H1 (cell line): ENCODE results near the gene LRRC72. TPM values are rescaled to one million over a fixed set of nuclear protein-coding genes. Genes with fewer than 3 reads are reported as not detected.

Source experiments
- CTCF ChIA-PET: fragments of 300-600 bp; sonication (Branson Sonifier 250); formaldehyde crosslinking; loops from one replicate; lab custom pipeline; 2021; ENCODE audit not compliant: partially characterized antibody; lab: Charles Lee
- POLR2A ChIA-PET: fragments of 300-600 bp; sonication (Branson Sonifier 250); formaldehyde crosslinking; loops from one replicate; lab custom pipeline; 2021; ENCODE audit warnings: inconsistent platforms; ENCODE audit not compliant: partially characterized antibody; lab: Charles Lee
- DNase-seq, 2 experiments: peaks; one replicate each; pipeline versions ENCODE4 v3.0.0 to v3.0.0-alpha.2; 2010 to 2022; ENCODE audit warnings: low spot score in 2 of 2, low read depth in 1 of 2, mixed read lengths in 1 of 2
- FAIRE-seq: peaks from 2 replicates; lab custom pipeline; 2011; peaks lifted over from hg19 to GRCh38; lab: Jason Lieb, UNC
- H2AFZ ChIP-seq: 2 replicates; pipeline ENCODE4 v1.8.1; 2012; ENCODE audit warnings: low read length, inconsistent platforms
- H2AK5ac ChIP-seq: 2 replicates; pipeline ENCODE4 v1.6.1; 2013; ENCODE audit warnings: low read depth, low read length
- H2BK120ac ChIP-seq: replicated peaks from 2 replicates; pipeline ENCODE3; 2013; ENCODE audit warnings: low read depth, low read length, inconsistent platforms
- H2BK12ac ChIP-seq: 2 replicates; pipeline ENCODE4 v1.6.1; 2013; ENCODE audit warnings: low read depth, low read length
- H2BK15ac ChIP-seq: 2 replicates; pipeline ENCODE4 v1.6.1; 2013; ENCODE audit warnings: low read length
- H2BK20ac ChIP-seq: 2 replicates; pipeline ENCODE4 v1.6.1; 2013; ENCODE audit warnings: low read length
- H2BK5ac ChIP-seq: 2 replicates; pipeline ENCODE4 v1.6.1; 2013; ENCODE audit warnings: low read depth, low read length
- H3K14ac ChIP-seq: 2 replicates; pipeline ENCODE4 v1.6.1; 2013; ENCODE audit warnings: inconsistent platforms; ENCODE audit not compliant: insufficient read length
- H3K18ac ChIP-seq: 2 replicates; pipeline ENCODE4 v1.6.1; 2013; ENCODE audit warnings: low read length; ENCODE audit errors: extremely low read depth
- H3K23ac ChIP-seq: 2 replicates; pipeline ENCODE4 v1.6.1; 2013; ENCODE audit warnings: inconsistent platforms; ENCODE audit not compliant: insufficient read length
- H3K23me2 ChIP-seq: 2 replicates; pipeline ENCODE4 v1.6.1; 2013; ENCODE audit warnings: low read depth, low read length
- H3K27ac ChIP-seq: 2 replicates; pipeline ENCODE4 v1.6.1; 2011; ENCODE audit warnings: low read depth, low read length, inconsistent platforms
- H3K27me3 ChIP-seq, 4 experiments: replicated peaks in 1 of 4; 1 replicate in 1 of 4; 2 replicates in 3 of 4; pipeline versions ENCODE4 v1.6.1 to v1.8.1; 2011 to 2013; ENCODE audit warnings: low read length in 3 of 4, mild to moderate bottlenecking in 3 of 4, inconsistent platforms in 2 of 4, mixed read lengths in 2 of 4, moderate library complexity in 1 of 4; ENCODE audit not compliant: control insufficient read depth in 3 of 4, insufficient read depth in 3 of 4; ENCODE audit errors: extremely low read depth in 1 of 4
- H3K36me3 ChIP-seq, 4 experiments: 2 replicates each; pipeline versions ENCODE4 v1.6.1 to v1.8.1; 2011 to 2013; ENCODE audit warnings: mild to moderate bottlenecking in 4 of 4, low read length in 3 of 4, moderate library complexity in 2 of 4, control low read depth in 1 of 4, inconsistent platforms in 1 of 4; ENCODE audit not compliant: insufficient read depth in 4 of 4, control insufficient read depth in 2 of 4
- H3K4ac ChIP-seq: replicated peaks from 2 replicates; pipeline ENCODE3; 2013; ENCODE audit warnings: low read length, low read depth, mixed read lengths, inconsistent platforms; ENCODE audit not compliant: insufficient read length
- H3K4me1 ChIP-seq, 4 experiments: replicated peaks in 1 of 4; 1 replicate in 1 of 4; 2 replicates in 3 of 4; pipeline versions ENCODE4 v1.6.1 to v1.8.1; 2011 to 2013; ENCODE audit warnings: low read length in 3 of 4, inconsistent platforms in 2 of 4, mixed read lengths in 1 of 4; ENCODE audit not compliant: insufficient read depth in 4 of 4, control insufficient read depth in 3 of 4
- H3K4me2 ChIP-seq, 2 experiments: 2 replicates each; pipeline versions ENCODE4 v1.6.1 to v1.8.1; 2011 to 2013; ENCODE audit warnings: low read depth in 2 of 2, low read length in 2 of 2, control low read depth in 1 of 2, inconsistent platforms in 1 of 2, mild to moderate bottlenecking in 1 of 2; ENCODE audit not compliant: insufficient read depth in 1 of 2
- H3K4me3 ChIP-seq, 4 experiments: fragments of 200-600, 300-600 bp in 1 of 4; sonication (generic), shearing (Covaris generic), sonication (Bioruptor Twin) in 1 of 4; 2 replicates each; pipeline versions ENCODE4 v1.5.1 to v1.8.1; 2011 to 2016; ENCODE audit warnings: low read length in 4 of 4, low read depth in 3 of 4, control low read depth in 2 of 4, inconsistent platforms in 2 of 4, mild to moderate bottlenecking in 2 of 4, mixed read lengths in 1 of 4, moderate library complexity in 1 of 4; ENCODE audit not compliant: insufficient read depth in 2 of 4; ENCODE audit errors: extremely low read depth in 1 of 4
- H3K56ac ChIP-seq: replicated peaks from 2 replicates; pipeline ENCODE3; 2013; ENCODE audit warnings: low read depth, mild to moderate bottlenecking, mixed read lengths, low read length, inconsistent platforms; ENCODE audit not compliant: insufficient read length
- H3K79me1 ChIP-seq: 2 replicates; pipeline ENCODE4 v1.6.1; 2013; ENCODE audit warnings: low read depth, low read length, control low read depth
- H3K79me2 ChIP-seq, 2 experiments: 2 replicates each; pipeline versions ENCODE4 v1.6.1 to v1.8.1; 2012 to 2013; ENCODE audit warnings: low read length in 2 of 2, mild to moderate bottlenecking in 2 of 2, inconsistent platforms in 1 of 2; ENCODE audit not compliant: insufficient read depth in 2 of 2, control insufficient read depth in 1 of 2
- H3K9ac ChIP-seq, 4 experiments: replicated peaks in 1 of 4; 1 replicate in 1 of 4; 2 replicates in 3 of 4; pipeline versions ENCODE4 v1.6.1 to v1.8.1; 2011 to 2013; ENCODE audit warnings: low read depth in 3 of 4, low read length in 3 of 4, control low read depth in 2 of 4, mild to moderate bottlenecking in 2 of 4, moderate library complexity in 2 of 4, inconsistent platforms in 1 of 4; ENCODE audit errors: extremely low read depth in 1 of 4
- H3K9me3 ChIP-seq, 2 experiments: 2 replicates each; pipeline versions ENCODE4 v1.6.1 to v1.8.1; 2012 to 2013; ENCODE audit warnings: mild to moderate bottlenecking in 2 of 2, moderate library complexity in 2 of 2, control low read depth in 1 of 2, inconsistent platforms in 1 of 2, low read depth in 1 of 2, low read length in 1 of 2, mixed read lengths in 1 of 2; ENCODE audit not compliant: insufficient read depth in 2 of 2
- H4K20me1 ChIP-seq, 2 experiments: replicated peaks in 1 of 2; 2 replicates each; pipeline versions ENCODE3 to v1.8.1; 2011 to 2013; ENCODE audit warnings: inconsistent platforms in 2 of 2, low read length in 2 of 2, mild to moderate bottlenecking in 1 of 2; ENCODE audit not compliant: insufficient read depth in 2 of 2, control insufficient read depth in 1 of 2
- H4K5ac ChIP-seq: 2 replicates; pipeline ENCODE4 v1.6.1; 2013; ENCODE audit warnings: low read length, low read depth, mixed read lengths, inconsistent platforms; ENCODE audit not compliant: insufficient read length
- H4K8ac ChIP-seq: 2 replicates; pipeline ENCODE4 v1.8.0; 2013; ENCODE audit warnings: mild to moderate bottlenecking, moderate library complexity, low read length, inconsistent platforms; ENCODE audit not compliant: insufficient read depth; ENCODE audit errors: extremely low read depth
- H4K91ac ChIP-seq: replicated peaks from 2 replicates; pipeline ENCODE3; 2013; ENCODE audit warnings: low read length, mixed read lengths, inconsistent platforms; ENCODE audit not compliant: insufficient read length
- CBX8 ChIP-seq: fragments of 300-800, 300-1000 bp; sonication (generic); IDR thresholded peaks from 2 replicates; pipeline ENCODE4 v1.7.1; 2016; ENCODE audit warnings: low read depth, low read length, borderline replicate concordance
- CHD2 ChIP-seq: IDR thresholded peaks from 2 replicates; pipeline ENCODE4 v1.6.1; 2012; ENCODE audit warnings: low read length, improper control_type of control experiment
- CTBP2 ChIP-seq: IDR thresholded peaks from 2 replicates; pipeline ENCODE4 v1.7.0; 2011; ENCODE audit warnings: borderline replicate concordance, mild to moderate bottlenecking, moderate library complexity, mixed read lengths, low read length; ENCODE audit not compliant: insufficient read depth, insufficient read length
- HDAC6 ChIP-seq: IDR thresholded peaks from one replicate; pipeline ENCODE4 v1.7.1; 2012; ENCODE audit warnings: low read depth, mild to moderate bottlenecking, inconsistent platforms, low read length, moderate library complexity
- KDM1A ChIP-seq: fragments of 200-600, 300-600 bp; sonication (generic); IDR thresholded peaks from 2 replicates; pipeline ENCODE4 v1.7.1; 2016; ENCODE audit warnings: mild to moderate bottlenecking, low read length, borderline replicate concordance
- MAFK ChIP-seq: IDR thresholded peaks from 2 replicates; pipeline ENCODE4 v1.6.1; 2012; ENCODE audit warnings: low read depth, mild to moderate bottlenecking, improper control_type of control experiment, low read length
- SIN3A ChIP-seq, 2 experiments: IDR thresholded peaks in 1 of 2; conservative IDR thresholded peaks in 1 of 2; 2 replicates each; pipeline ENCODE4 v1.6.1; 2011 to 2012; ENCODE audit warnings: low read length in 2 of 2, improper control_type of control experiment in 1 of 2, low read depth in 1 of 2, mild to moderate bottlenecking in 1 of 2
- TAF1 ChIP-seq: IDR thresholded peaks from 2 replicates; pipeline ENCODE4 v1.6.1; 2011; ENCODE audit warnings: mild to moderate bottlenecking, low read depth, low read length
- TEAD4 ChIP-seq: IDR thresholded peaks from 2 replicates; pipeline ENCODE4 v1.6.1; 2012; ENCODE audit warnings: low read depth, low read length, inconsistent platforms, mixed read lengths
- WGBS, 2 experiments: shearing (Covaris generic) in 1 of 2; methylation state at CpG; one replicate each; pipeline versions ENCODE4 v1.1.6 to v1.1.7; 2013 to 2015; ENCODE audit warnings: low lambda C conversion rate in 2 of 2, mixed read lengths in 2 of 2, inconsistent platforms in 1 of 2, low coverage in 1 of 2, missing lambda C conversion rate in 1 of 2; ENCODE audit not compliant: insufficient replicate concordance in 2 of 2, insufficient coverage in 1 of 2, insufficient read length in 1 of 2; ENCODE audit errors: extremely low coverage in 1 of 2, missing lambda C conversion rate in 1 of 2; 5-methylcytosine and 5-hydroxymethylcytosine counted together
- polyA plus RNA-seq, 7 experiments: library from polyadenylated mRNA; depleted of rRNA in 3 of 7; stranded (reverse) in 5 of 7; unstranded in 2 of 7; fragments of >200 nt in 5 of 7; fragments of 200-250 nt in 2 of 7; gene quantifications; 1 replicate in 5 of 7; 2 replicates in 1 of 7; 4 replicates in 1 of 7; pipeline versions ENCODE4 v1.2.1 to v1.2.3, GENCODE V29; 2011 to 2013; ENCODE audit warnings: missing spikeins in 2 of 7, mixed read lengths in 2 of 7
- total RNA-seq: library from RNA; stranded (reverse); fragmentation: NEBNext Ultra II Directional; extraction: Animal tissue kit (Norgen Biotek cat#: 25700); gene quantifications from 2 replicates; pipeline ENCODE4 v1.2.1, GENCODE V29; 2021

The LRRC72 gene
- total and polyA plus RNA-seq, 2 of the 8 experiments (the other 6 are each of a cell fraction or from before 2014, with no cell fraction given) = not detected

DNA sequence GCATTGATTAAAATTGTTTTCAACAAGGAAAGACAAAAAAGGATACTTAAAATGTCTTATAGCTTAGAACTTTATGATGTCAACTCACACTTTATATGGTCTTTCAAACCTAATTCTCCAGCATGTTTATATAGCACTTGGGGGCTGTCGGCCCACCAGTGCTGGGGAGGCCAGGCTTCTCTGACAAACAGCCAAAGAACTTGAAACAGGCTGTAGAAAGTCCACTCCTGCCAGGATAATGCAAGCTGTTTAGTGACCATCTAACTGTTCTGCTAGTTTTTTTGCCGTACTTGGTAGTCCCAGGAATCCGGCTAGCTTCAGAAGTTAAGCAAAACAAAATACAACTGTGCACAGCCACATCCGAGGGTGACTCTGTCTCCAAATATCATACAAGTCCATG is 47.5 kb upstream of the LRRC72 start:
- no peaks in the 10 kb centered on the region for H3K23me2 ChIP-seq
- H2BK15ac ChIP-seq = no peak overlapping the region
- no peak overlapping the region for H2BK20ac ChIP-seq
- H3K56ac ChIP-seq = no peak overlapping the region
- no peaks in the 10 kb centered on the region for H3K4me1 ChIP-seq
- H2BK5ac ChIP-seq = no peak overlapping the region
- no peaks in the 10 kb centered on the region for H4K20me1 ChIP-seq
- POLR2A ChIA-PET = no interaction called here
- H3K79me1 ChIP-seq = no peaks in the 10 kb centered on the region
- no peak overlapping the region for H4K91ac ChIP-seq
- no peak overlapping the region for H3K9ac ChIP-seq
- no peak overlapping the region for H2BK120ac ChIP-seq
- TF ChIP-seq MAFK = no peak
- no peak for TF ChIP-seq KDM1A
- no peak for TF ChIP-seq CTBP2
- no peak for TF ChIP-seq TAF1
- TF ChIP-seq HDAC6 = no peak
- no peak for TF ChIP-seq CBX8
- TF ChIP-seq CHD2 = no peak
- TF ChIP-seq TEAD4 = no peak
- TF ChIP-seq SIN3A (conservative IDR thresholded peaks at IDR 0.05 in 1 of 2, IDR thresholded peaks at IDR 0.05 in 1 of 2; ENCODE audit: low read depth in 1 of 2, low read length in 2 of 2) = no peak
- H3K9me3 ChIP-seq = no peaks in the 10 kb centered on the region
- WGBS, 2 experiments = 97% methylated on average over 4 of the region's 4 CpGs; no CpG with 5 or more reads in 1 of the 2 experiments
- H3K36me3 ChIP-seq = no peaks in the 10 kb centered on the region
- H2BK12ac ChIP-seq = no peak overlapping the region
- no peak overlapping the region for H2AK5ac ChIP-seq
- no peak overlapping the region for H2AFZ ChIP-seq
- no peak overlapping the region for H3K4ac ChIP-seq
- no peak overlapping the region for H4K8ac ChIP-seq
- H3K23ac ChIP-seq = no peak overlapping the region
- H3K27me3 ChIP-seq = no peaks in the 10 kb centered on the region
- no peak overlapping the region for H4K5ac ChIP-seq
- FAIRE-seq (no peak), DNase-seq (no peak)
- CTCF ChIA-PET = interaction anchor here (0.9 to 1.4 kb wide), 3 partner anchors 12 to 86 kb away, joined by 3 read pairs; no protein-coding TSS in a partner anchor
- H3K79me2 ChIP-seq = no peaks in the 10 kb centered on the region
- no peak overlapping the region for H3K4me2 ChIP-seq
- no peak overlapping the region for H3K18ac ChIP-seq
- no peak overlapping the region for H3K4me3 ChIP-seq
- H3K27ac ChIP-seq = no peak overlapping the region
- H3K14ac ChIP-seq = no peak overlapping the region
